H9 (cell line): ENCODE measurements around the gene UNC119. TPM values are rescaled to one million over a fixed set of nuclear protein-coding genes. Genes with fewer than 3 reads are reported as not detected.
A peak's percentile ranks its signal among the peaks of the same experiment; 100 is the strongest.

ENCODE experiments used
- DNase-seq: peaks from one replicate; pipeline ENCODE4 v3.0.0-alpha.2; 2017
- H2AFZ ChIP-seq: one replicate; pipeline ENCODE4 v1.6.1; 2013; ENCODE audit warnings: mild to moderate bottlenecking, low read length, control low read depth, moderate library complexity
- H2AK5ac ChIP-seq: 2 replicates; pipeline ENCODE4 v1.6.1; 2013; ENCODE audit warnings: low read length, control low read depth, mixed read lengths; ENCODE audit not compliant: insufficient read length
- H2BK120ac ChIP-seq: one replicate; pipeline ENCODE4 v1.6.1; 2013; ENCODE audit warnings: low read depth, mild to moderate bottlenecking, low read length, control low read depth, inconsistent platforms; ENCODE audit not compliant: poor library complexity, severe bottlenecking
- H2BK12ac ChIP-seq: 2 replicates; pipeline ENCODE4 v1.6.1; 2013; ENCODE audit warnings: low read length, control low read depth, mixed read lengths, low read depth; ENCODE audit not compliant: insufficient read length
- H2BK15ac ChIP-seq: 2 replicates; pipeline ENCODE4 v1.6.1; 2013; ENCODE audit warnings: low read depth, low read length, control low read depth
- H2BK20ac ChIP-seq: one replicate; pipeline ENCODE4 v1.6.1; 2013; ENCODE audit warnings: low read depth, mild to moderate bottlenecking, low read length, control low read depth, inconsistent platforms; ENCODE audit not compliant: poor library complexity, severe bottlenecking
- H2BK5ac ChIP-seq: 2 replicates; pipeline ENCODE4 v1.6.1; 2013; ENCODE audit warnings: low read length, control low read depth, mixed read lengths; ENCODE audit not compliant: insufficient read length
- H3K14ac ChIP-seq: 2 replicates; pipeline ENCODE4 v1.6.1; 2013; ENCODE audit warnings: low read length, control low read depth; ENCODE audit not compliant: insufficient read depth
- H3K18ac ChIP-seq: 2 replicates; pipeline ENCODE4 v1.6.1; 2013; ENCODE audit warnings: low read depth, mild to moderate bottlenecking, mixed read lengths, low read length, control low read depth; ENCODE audit not compliant: insufficient read length
- H3K23ac ChIP-seq: 2 replicates; pipeline ENCODE4 v1.6.1; 2013; ENCODE audit warnings: low read length, control low read depth, mixed read lengths, low read depth; ENCODE audit not compliant: insufficient read length
- H3K23me2 ChIP-seq: 2 replicates; pipeline ENCODE4 v1.6.1; 2013; ENCODE audit warnings: low read depth, mild to moderate bottlenecking, mixed read lengths, low read length, control low read depth; ENCODE audit not compliant: insufficient read length, poor library complexity, severe bottlenecking
- H3K27ac ChIP-seq: 2 replicates; pipeline ENCODE4 v1.5.1; 2013; ENCODE audit warnings: low read length, control low read depth, mixed read lengths, low read depth; ENCODE audit not compliant: insufficient read length
- H3K27me3 ChIP-seq: 2 replicates; pipeline ENCODE4 v1.6.1; 2013; ENCODE audit warnings: low read length, control low read depth, inconsistent platforms; ENCODE audit not compliant: insufficient read depth
- H3K4ac ChIP-seq: 2 replicates; pipeline ENCODE4 v1.6.1; 2013; ENCODE audit warnings: low read depth, mild to moderate bottlenecking, control low read depth, inconsistent platforms, low read length, moderate library complexity
- H3K4me1 ChIP-seq: 2 replicates; pipeline ENCODE4 v1.6.1; 2013; ENCODE audit warnings: low read length, control low read depth, inconsistent platforms; ENCODE audit not compliant: insufficient read depth
- H3K4me2 ChIP-seq: 2 replicates; pipeline ENCODE4 v1.6.1; 2013; ENCODE audit warnings: low read length, control low read depth, mixed read lengths; ENCODE audit not compliant: insufficient read length, insufficient read depth
- H3K56ac ChIP-seq: 2 replicates; pipeline ENCODE4 v1.6.1; 2013; ENCODE audit warnings: low read depth, mild to moderate bottlenecking, mixed read lengths, low read length, control low read depth; ENCODE audit not compliant: insufficient read length
- H3K79me1 ChIP-seq: 2 replicates; pipeline ENCODE4 v1.6.1; 2013; ENCODE audit warnings: low read depth, mild to moderate bottlenecking, moderate library complexity, low read length, control low read depth, inconsistent platforms; ENCODE audit not compliant: insufficient read depth, poor library complexity, severe bottlenecking
- H3K79me2 ChIP-seq: 2 replicates; pipeline ENCODE4 v1.6.1; 2013; ENCODE audit warnings: low read length, control low read depth, inconsistent platforms; ENCODE audit not compliant: insufficient read depth
- H3K9ac ChIP-seq: 2 replicates; pipeline ENCODE4 v1.6.1; 2013; ENCODE audit warnings: low read length, control low read depth, mixed read lengths; ENCODE audit not compliant: insufficient read length; ENCODE audit errors: extremely low read depth
- H3K9me3 ChIP-seq: one replicate; pipeline ENCODE4 v1.6.1; 2013; ENCODE audit warnings: low read depth, low read length, inconsistent platforms; ENCODE audit not compliant: control insufficient read depth
- H3T11ph ChIP-seq: one replicate; pipeline ENCODE4 v1.6.1; 2013; ENCODE audit warnings: mild to moderate bottlenecking, low read length, control low read depth, inconsistent platforms
- H4K20me1 ChIP-seq: one replicate; pipeline ENCODE4 v1.6.1; 2013; ENCODE audit not compliant: control insufficient read depth, insufficient read length, insufficient read depth
- H4K5ac ChIP-seq: 2 replicates; pipeline ENCODE4 v1.6.1; 2013; ENCODE audit warnings: low read depth, mild to moderate bottlenecking, mixed read lengths, low read length, control low read depth; ENCODE audit not compliant: insufficient read length
- H4K8ac ChIP-seq: replicated peaks from 2 replicates; pipeline ENCODE4 v1.6.1; 2013; ENCODE audit warnings: low read length, control low read depth, mixed read lengths, low read depth; ENCODE audit not compliant: insufficient read length
- H4K91ac ChIP-seq: 2 replicates; pipeline ENCODE4 v1.6.1; 2013; ENCODE audit warnings: low read depth, mild to moderate bottlenecking, moderate library complexity, mixed read lengths, low read length, control low read depth; ENCODE audit not compliant: insufficient read length
- H3K27ac Mint-ChIP-seq, 3 experiments: 2 replicates in 2 of 3; 3 replicates in 1 of 3; pipeline ENCODE4 v1.8.0; 2020 to 2021; ENCODE audit warnings: mixed read lengths in 3 of 3, mild to moderate bottlenecking in 1 of 3, moderate library complexity in 1 of 3
- H3K27me3 Mint-ChIP-seq: 2 replicates; pipeline ENCODE4 v1.8.0; 2021; ENCODE audit warnings: low read depth, mild to moderate bottlenecking, moderate library complexity, mixed read lengths
- H3K36me3 Mint-ChIP-seq, 3 experiments: 2 replicates in 2 of 3; 3 replicates in 1 of 3; pipeline ENCODE4 v1.8.0; 2020 to 2021; ENCODE audit warnings: low read depth in 3 of 3, mixed read lengths in 3 of 3; ENCODE audit not compliant: insufficient read depth in 1 of 3
- H3K4me1 Mint-ChIP-seq, 2 experiments: 2 replicates each; pipeline ENCODE4 v1.8.0; 2020; ENCODE audit warnings: mixed read lengths in 2 of 2
- H3K4me3 Mint-ChIP-seq, 2 experiments: 2 replicates in 1 of 2; 3 replicates in 1 of 2; pipeline ENCODE4 v1.8.0; 2020 to 2021; ENCODE audit warnings: mild to moderate bottlenecking in 2 of 2, mixed read lengths in 2 of 2, moderate library complexity in 1 of 2
- H3K9me3 Mint-ChIP-seq, 2 experiments: 2 replicates in 1 of 2; 3 replicates in 1 of 2; pipeline ENCODE4 v1.8.0; 2020; ENCODE audit warnings: mild to moderate bottlenecking in 2 of 2, mixed read lengths in 2 of 2, moderate library complexity in 1 of 2
- WGBS: extraction: QIAGEN DNeasy Blood & Tissue Kit; methylation state at CpG from one replicate; pipeline ENCODE4 v1.1.7; 2013; ENCODE audit warnings: missing lambda C conversion rate, low lambda C conversion rate, mixed read lengths; ENCODE audit not compliant: insufficient read length; ENCODE audit errors: extremely low coverage; 5-methylcytosine and 5-hydroxymethylcytosine counted together
- total RNA-seq: library from RNA; stranded (reverse); gene quantifications from 2 replicates; pipeline ENCODE4 v1.2.1, GENCODE V29; 2021
- TF ChIP-seq, protein P1 (sequence below): fragments of 200-600 bp; sonication (generic); conservative IDR thresholded peaks from 3 replicates; pipeline ENCODE4 v1.8.0; 2021; ENCODE audit warnings: antibody characterized with exemption, mild to moderate bottlenecking

UNC119 gene
- total RNA-seq, 1 experiment from 2014 or later, result 36.9 TPM

DNA sequence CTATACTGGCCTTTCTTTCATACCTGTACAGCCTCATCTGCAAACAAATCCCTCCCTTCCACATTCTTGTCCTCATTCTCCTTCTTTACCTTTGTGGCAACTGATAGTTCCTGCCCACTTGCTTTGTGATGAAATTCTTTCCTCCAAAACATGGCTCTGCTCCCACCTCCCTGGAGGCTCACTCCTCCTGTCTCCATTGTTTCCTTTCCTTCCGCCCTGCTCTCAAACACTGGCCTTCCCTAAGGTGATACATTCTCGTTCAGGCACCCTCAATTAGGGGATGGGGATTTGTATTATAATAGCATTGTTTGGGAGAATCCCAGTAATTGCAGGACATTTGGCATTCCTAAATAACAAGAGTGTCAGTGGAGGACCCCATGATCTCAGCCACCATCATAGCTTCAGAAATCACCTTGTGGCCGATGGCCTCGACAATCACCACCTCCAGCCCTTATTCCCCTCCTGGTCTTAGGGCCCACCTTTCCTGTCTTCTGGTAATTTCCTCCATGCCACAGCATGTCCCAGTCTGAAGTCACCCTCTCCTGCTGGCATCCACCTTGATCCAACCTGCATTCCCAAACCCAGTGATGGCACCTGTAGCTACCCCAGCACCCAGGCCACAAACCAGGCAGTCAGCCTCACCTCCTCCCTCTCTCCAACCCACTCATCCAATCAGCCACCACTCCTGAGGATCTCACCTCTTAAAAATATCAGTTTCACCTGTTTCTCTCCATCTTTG, 7.9 kb downstream of the UNC119 start:
- H3K27ac Mint-ChIP-seq, result peak overlapping the region; percentile 42 to 97 (median 66); a peak in 5 of 7 replicates
- DNase-seq, result no peak

More for the DNA sequence above, 7.9 kb downstream of the UNC119 start:
- Histone ChIP-seq H3K56ac (no peak overlapping the region), H3K18ac (no peak overlapping the region), H3K79me1 (no peaks in the 10 kb centered on the region), H2BK5ac (no peak overlapping the region), H3K27ac (no peak overlapping the region), H3K27me3 (no peaks in the 10 kb centered on the region), H3K9me3 (no peaks in the 10 kb centered on the region), H3K4me2 (no peak overlapping the region), H2BK120ac (no peak overlapping the region), H3K4ac (no peak overlapping the region), H3K79me2 (no peaks in the 10 kb centered on the region), H4K20me1 (no peaks in the 10 kb centered on the region), H2BK15ac (no peak overlapping the region), H3K23ac (no peak overlapping the region), H2AFZ (no peak overlapping the region), H4K8ac (no peak overlapping the region), H4K91ac (no peak overlapping the region), H3K4me1 (peaks cover 8% of the 10 kb centered on the region; the same call in 1 of the 2 replicates), H3T11ph (no peak overlapping the region), H3K23me2 (no peaks in the 10 kb centered on the region), H3K14ac (no peak overlapping the region), H2BK20ac (no peak overlapping the region), H3K9ac (no peak overlapping the region), H2AK5ac (no peak overlapping the region), H4K5ac (no peak overlapping the region), H2BK12ac (no peak overlapping the region)
- Mint-ChIP-seq H3K9me3 (no peaks in the 10 kb centered on the region), H3K27me3 (no peaks in the 10 kb centered on the region), H3K4me1 (peaks cover 25 to 44% of the 10 kb centered on the region in 2 experiments), H3K4me3 (no peak overlapping the region), H3K36me3 (peaks cover 2 to 6% (median 3%) of the 10 kb centered on the region in 3 experiments; a peak in 4 of 7 replicates)
- TF ChIP-seq, protein P1, sequence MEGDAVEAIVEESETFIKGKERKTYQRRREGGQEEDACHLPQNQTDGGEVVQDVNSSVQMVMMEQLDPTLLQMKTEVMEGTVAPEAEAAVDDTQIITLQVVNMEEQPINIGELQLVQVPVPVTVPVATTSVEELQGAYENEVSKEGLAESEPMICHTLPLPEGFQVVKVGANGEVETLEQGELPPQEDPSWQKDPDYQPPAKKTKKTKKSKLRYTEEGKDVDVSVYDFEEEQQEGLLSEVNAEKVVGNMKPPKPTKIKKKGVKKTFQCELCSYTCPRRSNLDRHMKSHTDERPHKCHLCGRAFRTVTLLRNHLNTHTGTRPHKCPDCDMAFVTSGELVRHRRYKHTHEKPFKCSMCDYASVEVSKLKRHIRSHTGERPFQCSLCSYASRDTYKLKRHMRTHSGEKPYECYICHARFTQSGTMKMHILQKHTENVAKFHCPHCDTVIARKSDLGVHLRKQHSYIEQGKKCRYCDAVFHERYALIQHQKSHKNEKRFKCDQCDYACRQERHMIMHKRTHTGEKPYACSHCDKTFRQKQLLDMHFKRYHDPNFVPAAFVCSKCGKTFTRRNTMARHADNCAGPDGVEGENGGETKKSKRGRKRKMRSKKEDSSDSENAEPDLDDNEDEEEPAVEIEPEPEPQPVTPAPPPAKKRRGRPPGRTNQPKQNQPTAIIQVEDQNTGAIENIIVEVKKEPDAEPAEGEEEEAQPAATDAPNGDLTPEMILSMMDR, result no peak
- no CpG with 5 or more reads among the region's 4 CpGs for WGBS
